K562 (cell line): ENCODE measurements around the gene PALLD.

Experiments
- ILK ChIP-seq: fragments of 450-650 bp; IDR thresholded peaks from 2 replicates; pipeline ENCODE4 v1.6.1; 2016; ENCODE audit warnings: missing genetic modification characterization, low read depth, mild to moderate bottlenecking, missing compliant biosample characterization, moderate library complexity, borderline replicate concordance
- SMC3 ChIP-seq: conservative IDR thresholded peaks from 2 replicates; pipeline ENCODE4 v1.6.1; 2011; ENCODE audit warnings: low read depth, low read length, improper control_type of control experiment; ENCODE audit not compliant: insufficient read depth

GRCh38 chr4:168678751-168679366 is 182.0 kb downstream of the PALLD start:
- TF ChIP-seq SMC3 (no peak), ILK (tag) (no peak)
